Liver (tissue), 3 donors: ENCODE data around the gene CSNK1G2.

ENCODE experiments used
- ATF3 ChIP-seq: IDR thresholded peaks from 2 replicates; pipeline ENCODE4 v1.6.1; 2016; ENCODE audit warnings: antibody characterized with exemption
- CTCF ChIP-seq: fragments of 150-350 bp; IDR thresholded peaks from 2 replicates; pipeline ENCODE4 v1.5.1; 2017; ENCODE audit warnings: improper control_type of control experiment, low read depth, low read length; ENCODE audit not compliant: missing input control
- EGR1 ChIP-seq, 2 donors: IDR thresholded peaks; 2 replicates each; pipeline ENCODE4 v1.6.1; 2016 to 2018; ENCODE audit warnings: antibody characterized with exemption in 2 of 2, low read depth in 2 of 2
- GABPA ChIP-seq, 2 donors: IDR thresholded peaks in 1 of 2; conservative IDR thresholded peaks in 1 of 2; 2 replicates each; pipeline ENCODE4 v1.6.1; 2016; ENCODE audit warnings: antibody characterized with exemption in 2 of 2, mild to moderate bottlenecking in 1 of 2, moderate library complexity in 1 of 2
- YY1 ChIP-seq: IDR thresholded peaks from 2 replicates; pipeline ENCODE4 v1.6.1; 2016; ENCODE audit warnings: antibody characterized with exemption, mild to moderate bottlenecking
- donor health status: healthy.
- donor health status: healthy.

GRCh38 chr19:1944088-1944915 is 3.3 kb downstream of the CSNK1G2 start:
- no peak for TF ChIP-seq CTCF
- TF ChIP-seq YY1, result no peak
- TF ChIP-seq GABPA (IDR thresholded peaks at IDR 0.05 in 1 of 2, conservative IDR thresholded peaks at IDR 0.05 in 1 of 2), result no peak
- no peak for TF ChIP-seq EGR1 (IDR thresholded peaks at IDR 0.05; ENCODE audit: low read depth in 2 of 2)
- no peak for TF ChIP-seq ATF3
